HEK293T (cell line): ENCODE data around the gene GJC1.
"Not testable (repeated sequence)": the region's sequence is repeated elsewhere in the genome, so short reads cannot be mapped to it uniquely, and the experiment has no call there.

Experiments used
- FOXA1 ChIP-seq: fragments of 450-650 bp; IDR thresholded peaks from 2 replicates; pipeline ENCODE4 v1.6.1; 2016; ENCODE audit warnings: mild to moderate bottlenecking
- FOXM1 ChIP-seq: fragments of 450-650 bp; IDR thresholded peaks from 2 replicates; pipeline ENCODE4 v1.6.1; 2017; ENCODE audit warnings: mild to moderate bottlenecking, borderline replicate concordance
- HDGF ChIP-seq: fragments of 450-650 bp; IDR thresholded peaks from 2 replicates; pipeline ENCODE4 v1.6.1; 2017; ENCODE audit warnings: antibody characterized with exemption, borderline replicate concordance
- SP1 ChIP-seq: fragments of 450-650 bp; IDR thresholded peaks from 2 replicates; pipeline ENCODE4 v1.6.1; 2017
- SUZ12 ChIP-seq: fragments of 450-650 bp; IDR thresholded peaks from 2 replicates; pipeline ENCODE4 v1.6.1; 2016; ENCODE audit warnings: mild to moderate bottlenecking
- TARDBP ChIP-seq: fragments of 450-650 bp; IDR thresholded peaks from 2 replicates; pipeline ENCODE4 v1.6.1; 2016

DNA sequence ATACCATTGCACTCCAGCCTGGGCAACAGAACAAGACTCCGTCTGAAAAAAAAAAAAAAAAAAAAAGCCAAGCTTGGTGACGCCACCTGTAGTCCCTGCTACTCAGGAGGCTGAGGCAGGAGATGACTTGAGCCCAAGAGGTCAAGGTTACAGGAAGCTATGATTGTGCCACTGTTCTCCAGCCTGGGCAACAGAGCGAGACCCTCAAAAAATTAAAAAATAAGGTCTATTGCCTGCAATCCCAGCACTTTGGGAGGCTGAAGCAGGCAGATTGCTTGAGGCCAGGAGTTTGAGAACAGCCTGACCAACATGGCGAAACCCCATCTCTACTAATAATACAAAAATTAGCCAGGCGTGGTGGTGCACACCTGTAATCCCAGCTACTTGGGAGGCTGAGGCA lies 74.9 kb downstream of the GJC1 start:
- not testable (repeated sequence) for TF ChIP-seq HDGF, SP1, TARDBP, FOXA1, FOXM1, SUZ12
